HepG2 (cell line): ENCODE measurements around the gene TXNDC9. TPM values are rescaled to one million over a fixed set of nuclear protein-coding genes. Genes with fewer than 3 reads are reported as not detected.

Source experiments
- ATAC-seq: fragments of 200-7000 bp; cut with Tn5 transposase; 3 replicates; pipeline ENCODE4 v1.9.1; 2020; ENCODE audit warnings: mild to moderate bottlenecking, moderate library complexity
- BruUV-seq: library from RNA; stranded (reverse); fragments of 400-500 nt; replicated peaks from 2 replicates; lab custom pipeline; 2021; lab: Mats Ljungman, UMichigan
- CTCF ChIA-PET: fragments of 300-600 bp; formaldehyde crosslinking; extraction: SDS; loops from one replicate; lab custom pipeline; 2021; ENCODE audit warnings: low total read pairs, inconsistent platforms, low intra/inter-chr PET ratio; lab: Yijun Ruan, JAX
- POLR2A ChIA-PET: fragments of 350-600 bp; sonication (Branson Sonifier 250); formaldehyde crosslinking; loops from one replicate; lab custom pipeline; 2020; ENCODE audit warnings: antibody characterized with exemption, inconsistent platforms; lab: Yijun Ruan, JAX
- DNase-seq: peaks from one replicate; pipeline ENCODE4 v3.0.0-alpha.2; 2015; ENCODE audit warnings: low spot score
- FAIRE-seq: peaks from 3 replicates; lab custom pipeline; 2011; peaks lifted over from hg19 to GRCh38; lab: Jason Lieb, UNC
- H2AFZ ChIP-seq: one replicate; pipeline ENCODE4 v1.6.1; 2011; ENCODE audit warnings: low read length, inconsistent platforms
- H3K27ac ChIP-seq: fragments of 300-600 bp; 3 replicates; pipeline ENCODE4 v1.8.0; 2011; ENCODE audit warnings: mixed run types, mild to moderate bottlenecking, mixed read lengths, low read length, inconsistent platforms; ENCODE audit not compliant: insufficient read depth; ENCODE audit errors: extremely low read length
- H3K27me3 ChIP-seq, 2 experiments: fragments of 200-600 bp in 1 of 2; 2 replicates in 1 of 2; 3 replicates in 1 of 2; pipeline versions ENCODE4 v1.6.0 to v1.8.0; 2011; ENCODE audit warnings: low read length in 2 of 2, mild to moderate bottlenecking in 2 of 2, moderate library complexity in 2 of 2, inconsistent platforms in 1 of 2; ENCODE audit not compliant: insufficient read depth in 2 of 2, control insufficient read depth in 1 of 2
- H3K36me3 ChIP-seq, 2 experiments: fragments of 200-600 bp in 1 of 2; replicated peaks in 1 of 2; 2 replicates in 1 of 2; 3 replicates in 1 of 2; pipeline versions ENCODE4 v1.5.1 to v1.8.0; 2011; ENCODE audit warnings: low read length in 2 of 2, inconsistent platforms in 1 of 2; ENCODE audit not compliant: insufficient read depth in 2 of 2, control insufficient read depth in 1 of 2
- H3K4me1 ChIP-seq: 2 replicates; pipeline ENCODE4 v1.5.1; 2012; ENCODE audit warnings: low read length, inconsistent platforms; ENCODE audit not compliant: insufficient read depth
- H3K4me2 ChIP-seq: 2 replicates; pipeline ENCODE4 v1.6.0; 2011; ENCODE audit warnings: low read depth, low read length, inconsistent platforms
- H3K4me3 ChIP-seq, 3 experiments: fragments of 200-600 bp in 1 of 3; sonication (generic), shearing (Covaris generic) in 1 of 3; replicated peaks in 1 of 3; 2 replicates each; pipeline ENCODE4 v1.5.1; 2011 to 2016; ENCODE audit warnings: low read length in 3 of 3, inconsistent platforms in 2 of 3, low read depth in 2 of 3, mild to moderate bottlenecking in 2 of 3, control low read depth in 1 of 3, mixed read lengths in 1 of 3; ENCODE audit not compliant: insufficient read depth in 1 of 3
- H3K79me2 ChIP-seq: one replicate; pipeline ENCODE4 v1.6.1; 2011; ENCODE audit warnings: low read length, inconsistent platforms; ENCODE audit not compliant: insufficient read depth
- H3K9ac ChIP-seq: 2 replicates; pipeline ENCODE4 v1.6.0; 2011; ENCODE audit warnings: mild to moderate bottlenecking, low read depth, low read length, inconsistent platforms; ENCODE audit not compliant: insufficient read depth
- H3K9me3 ChIP-seq: 2 replicates; pipeline ENCODE4 v1.5.1; 2012; ENCODE audit warnings: mild to moderate bottlenecking, low read length
- H4K20me1 ChIP-seq: 2 replicates; pipeline ENCODE4 v1.6.0; 2011; ENCODE audit warnings: inconsistent platforms, mild to moderate bottlenecking, low read length, moderate library complexity; ENCODE audit not compliant: insufficient read depth
- CBFB ChIP-seq: sonication (generic); formaldehyde crosslinking; IDR thresholded peaks from 2 replicates; pipeline ENCODE4 v1.4.0; 2020; ENCODE audit warnings: missing genetic modification reagents
- CHD4 ChIP-seq: fragments of 200-600 bp; sonication (generic); IDR thresholded peaks from 2 replicates; pipeline ENCODE4 v1.7.0; 2017; ENCODE audit warnings: mild to moderate bottlenecking, low read length, borderline replicate concordance
- EP300 ChIP-seq, 3 experiments: sonication (generic) in 1 of 3; formaldehyde crosslinking in 1 of 3; IDR thresholded peaks; 2 replicates each; pipeline versions ENCODE4 v1.5.1 to v1.6.1; 2011 to 2020; ENCODE audit warnings: low read depth in 2 of 3, low read length in 2 of 3, borderline replicate concordance in 1 of 3, improper control_type of control experiment in 1 of 3, mild to moderate bottlenecking in 1 of 3, missing genetic modification reagents in 1 of 3, moderate library complexity in 1 of 3
- ERF ChIP-seq: IDR thresholded peaks from 2 replicates; pipeline ENCODE4 v1.6.1; 2018; ENCODE audit warnings: missing biosample characterization, missing genetic modification reagents
- FOSL2 ChIP-seq: sonication (generic); formaldehyde crosslinking; IDR thresholded peaks from 2 replicates; pipeline ENCODE4 v1.4.0; 2020; ENCODE audit warnings: missing genetic modification reagents
- FOXP4 ChIP-seq: sonication (generic); formaldehyde crosslinking; IDR thresholded peaks from 2 replicates; pipeline ENCODE4 v1.4.0; 2020; ENCODE audit warnings: missing genetic modification reagents
- RBM22 ChIP-seq: fragments of 200-400 bp; formaldehyde crosslinking; optimal IDR thresholded peaks from 2 replicates; pipeline ENCODE3; 2017; ENCODE audit warnings: mild to moderate bottlenecking, low read length, moderate library complexity
- SATB2 ChIP-seq: sonication (generic); formaldehyde crosslinking; IDR thresholded peaks from 2 replicates; pipeline ENCODE4 v1.5.0; 2020; ENCODE audit warnings: missing genetic modification reagents
- TRIM24 ChIP-seq: sonication (generic); formaldehyde crosslinking; IDR thresholded peaks from 2 replicates; pipeline ENCODE4 v1.8.0; 2022; ENCODE audit warnings: mild to moderate bottlenecking, missing genetic modification reagents
- ZBTB37 ChIP-seq: sonication (generic); formaldehyde crosslinking; IDR thresholded peaks from 2 replicates; pipeline ENCODE4 v1.4.0; 2020; ENCODE audit warnings: mild to moderate bottlenecking, missing genetic modification reagents
- ZFP82 ChIP-seq: sonication (generic); formaldehyde crosslinking; IDR thresholded peaks from 2 replicates; pipeline ENCODE4 v1.5.1; 2020; ENCODE audit warnings: mild to moderate bottlenecking, missing genetic modification reagents, borderline replicate concordance
- ZNF143 ChIP-seq: sonication (generic); formaldehyde crosslinking; IDR thresholded peaks from 2 replicates; pipeline ENCODE4 v1.4.0; 2020; ENCODE audit warnings: missing genetic modification reagents
- ZNF607 ChIP-seq: sonication (generic); formaldehyde crosslinking; IDR thresholded peaks from 2 replicates; pipeline ENCODE4 v1.5.1; 2020; ENCODE audit warnings: missing genetic modification reagents, mild to moderate bottlenecking, borderline replicate concordance
- ZNF691 ChIP-seq: sonication (generic); formaldehyde crosslinking; IDR thresholded peaks from 2 replicates; pipeline ENCODE4 v1.4.0; 2020; ENCODE audit warnings: missing genetic modification reagents, low read depth, mild to moderate bottlenecking, borderline replicate concordance
- ZNF775 ChIP-seq: sonication (generic); formaldehyde crosslinking; IDR thresholded peaks from 2 replicates; pipeline ENCODE4 v1.4.0; 2020; ENCODE audit warnings: missing genetic modification reagents, mild to moderate bottlenecking, moderate library complexity, borderline replicate concordance
- ZSCAN20 ChIP-seq: sonication (generic); formaldehyde crosslinking; IDR thresholded peaks from 2 replicates; pipeline ENCODE4 v1.4.0; 2020; ENCODE audit warnings: missing genetic modification reagents, mild to moderate bottlenecking, borderline replicate concordance
- WGBS: methylation state at CpG from one replicate; pipeline ENCODE4 v1.1.6; 2017; ENCODE audit warnings: low lambda C conversion rate; 5-methylcytosine and 5-hydroxymethylcytosine counted together
- in situ Hi-C: cut with HindIII; loops from 2 replicates; pipeline ENCODE4 v1.10.0; 2017; ENCODE audit warnings: low pct_unique_long_range_greater_than_20kb; ENCODE audit not compliant: extremely low pct_ligation_motif_present
- intact Hi-C: fragments of 100-400 bp; cut with micrococcal nuclease; formaldehyde crosslinking; loops from one replicate; pipeline ENCODE4 v1.10.0; 2022; ENCODE audit not compliant: unreplicated experiment
- polyA plus RNA-seq, 8 experiments: library from polyadenylated mRNA; depleted of rRNA in 3 of 8; stranded (reverse) in 7 of 8; unstranded in 1 of 8; fragments of >200 nt; fragmentation: Illumina TruSeq in 4 of 8; extraction: Trizol in 4 of 8; gene quantifications; 2 replicates each; pipeline versions ENCODE4 v1.2.1 to v1.2.3, GENCODE V29; 2011 to 2016; ENCODE audit warnings: low read depth in 4 of 8, missing spikeins in 1 of 8, mixed read lengths in 1 of 8; ENCODE audit not compliant: insufficient read depth in 1 of 8
- total RNA-seq, 5 experiments: library from RNA; depleted of rRNA; stranded (reverse); fragments of >200 nt; fragmentation: Illumina TruSeq; extraction: Trizol; gene quantifications; 2 replicates each; pipeline ENCODE4 v1.2.3, GENCODE V29; 2016; ENCODE audit warnings: low read depth in 1 of 5

Gene TXNDC9
- total and polyA plus RNA-seq, 2 of the 13 experiments (the other 11 are each of a cell fraction or from before 2014, with no cell fraction given) = 35.2 to 94.6 TPM

- in situ Hi-C loops = no loop called here
- no peak for DNase-seq
- intact Hi-C loops = no loop called here
- POLR2A ChIA-PET = interaction anchor here (2.4 kb wide), 1 partner anchor 18 kb away, joined by 9 read pairs; the partner anchor contains the start of genes EIF5B and TXNDC9
- WGBS = 96% methylated on average over 1 of the region's 1 CpG
- Histone ChIP-seq H3K27me3 (no peaks in the 10 kb centered on the region), H3K79me2 (peaks cover 94% of the 10 kb centered on the region), H3K4me3 (no peak overlapping the region), H3K4me2 (no peak overlapping the region), H4K20me1 (peaks cover 6% of the 10 kb centered on the region), H3K4me1 (no peaks in the 10 kb centered on the region), H3K27ac (no peak overlapping the region), H3K9ac (no peak overlapping the region), H3K36me3 (0 out of 5 replicates have a peak, but pooled peaks cover 0 to 5% of the 10 kb centered on the region in 2 experiments), H3K9me3 (no peaks in the 10 kb centered on the region), H2AFZ (no peak overlapping the region)
- FAIRE-seq = no peak
- ATAC-seq = no peak
- CTCF ChIA-PET = no interaction called here
- no TSS peak for BruUV-seq
- no peak for TF ChIP-seq ZFP82 (CRISPR knock-in tag)
- no peak for TF ChIP-seq CHD4
- no peak for TF ChIP-seq FOSL2 (CRISPR knock-in tag)
- TF ChIP-seq CBFB (CRISPR knock-in tag) = no peak
- TF ChIP-seq ERF = no peak
- TF ChIP-seq TRIM24 (CRISPR knock-in tag) = no peak
- TF ChIP-seq ZNF691 = no peak
- no peak for TF ChIP-seq ZNF607 (CRISPR knock-in tag)
- no peak for TF ChIP-seq SATB2 (CRISPR knock-in tag)
- no peak for TF ChIP-seq EP300 (IDR thresholded peaks at IDR 0.05; ENCODE audit: low read depth in 2 of 2, low read length in 2 of 2)
- no peak for TF ChIP-seq EP300 (CRISPR knock-in tag; IDR thresholded peaks at IDR 0.05; ENCODE audit: borderline replicate concordance)
- no peak for TF ChIP-seq RBM22
- TF ChIP-seq ZBTB37 (CRISPR knock-in tag) = no peak
- no peak for TF ChIP-seq ZNF775 (CRISPR knock-in tag)
- TF ChIP-seq ZSCAN20 = no peak
- TF ChIP-seq ZNF143 (CRISPR knock-in tag) = no peak
- TF ChIP-seq FOXP4 (CRISPR knock-in tag) = no peak
Measured at GRCh38 chr2:99354070-99354469, 17.9 kb upstream of the TXNDC9 start.
